Liver (tissue), 3 donors: Measurements from ENCODE around the gene BTN2A1.

Experiments
- JUND ChIP-seq, 2 donors: IDR thresholded peaks; 2 replicates each; pipeline ENCODE4 v1.6.1; 2016; ENCODE audit warnings: antibody characterized with exemption in 2 of 2
- RAD21 ChIP-seq, 2 donors: IDR thresholded peaks; 2 replicates each; pipeline ENCODE4 v1.6.1; 2016; ENCODE audit warnings: antibody characterized with exemption in 2 of 2, mild to moderate bottlenecking in 2 of 2
- RXRA ChIP-seq, 2 donors: IDR thresholded peaks; 2 replicates each; pipeline ENCODE4 v1.6.1; 2017 to 2018; ENCODE audit warnings: antibody characterized with exemption in 2 of 2, mild to moderate bottlenecking in 1 of 2
- YY1 ChIP-seq: IDR thresholded peaks from 2 replicates; pipeline ENCODE4 v1.6.1; 2016; ENCODE audit warnings: antibody characterized with exemption, mild to moderate bottlenecking
- TF ChIP-seq, protein P1 (sequence below): fragments of 150-350 bp; IDR thresholded peaks from 2 replicates; pipeline ENCODE4 v1.5.1; 2017; ENCODE audit warnings: improper control_type of control experiment, low read depth, low read length; ENCODE audit not compliant: missing input control
- TF ChIP-seq, protein P2 (sequence below): IDR thresholded peaks from 2 replicates; pipeline ENCODE4 v1.6.1; 2016; ENCODE audit warnings: antibody characterized with exemption, mild to moderate bottlenecking
- TF ChIP-seq, protein P3 (sequence below): IDR thresholded peaks from 2 replicates; pipeline ENCODE4 v1.6.1; 2016; ENCODE audit warnings: antibody characterized with exemption
- donor health status: healthy.
- donor health status: healthy.

DNA sequence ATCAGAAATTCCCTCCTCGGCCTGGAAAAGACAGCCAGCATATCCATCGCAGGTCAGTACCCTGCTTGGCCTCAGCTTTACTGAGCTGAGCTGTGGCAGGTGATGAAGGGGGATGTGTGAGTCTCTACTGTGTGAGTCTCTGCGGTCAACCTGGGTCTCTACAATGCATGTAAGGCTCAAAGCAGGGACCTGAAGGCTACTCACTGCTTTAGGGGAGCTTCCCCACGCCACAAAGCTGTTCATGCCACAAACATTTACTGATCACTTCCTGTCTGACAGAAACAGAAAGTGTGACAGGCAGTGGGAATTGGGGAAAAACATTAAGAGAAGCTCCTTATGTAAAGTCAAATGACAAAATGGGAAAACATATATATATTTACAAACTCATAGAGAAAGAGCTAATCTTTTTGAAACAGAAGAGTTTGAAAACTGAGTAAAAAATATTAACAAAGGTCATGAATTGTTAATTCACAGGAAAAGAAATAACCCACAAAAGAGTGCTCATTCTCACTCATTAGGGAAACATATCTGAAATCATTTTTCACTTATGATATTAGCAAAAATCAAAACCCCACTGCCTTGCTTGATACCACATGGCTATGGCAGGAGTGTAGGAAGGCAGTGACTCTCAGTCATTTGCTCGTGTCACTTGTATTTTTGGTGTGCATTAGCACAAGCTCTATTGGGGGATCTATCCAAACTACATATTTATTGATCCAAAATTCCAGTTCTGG, 11.7 kb upstream of the BTN2A1 start:
- TF ChIP-seq, protein P1, sequence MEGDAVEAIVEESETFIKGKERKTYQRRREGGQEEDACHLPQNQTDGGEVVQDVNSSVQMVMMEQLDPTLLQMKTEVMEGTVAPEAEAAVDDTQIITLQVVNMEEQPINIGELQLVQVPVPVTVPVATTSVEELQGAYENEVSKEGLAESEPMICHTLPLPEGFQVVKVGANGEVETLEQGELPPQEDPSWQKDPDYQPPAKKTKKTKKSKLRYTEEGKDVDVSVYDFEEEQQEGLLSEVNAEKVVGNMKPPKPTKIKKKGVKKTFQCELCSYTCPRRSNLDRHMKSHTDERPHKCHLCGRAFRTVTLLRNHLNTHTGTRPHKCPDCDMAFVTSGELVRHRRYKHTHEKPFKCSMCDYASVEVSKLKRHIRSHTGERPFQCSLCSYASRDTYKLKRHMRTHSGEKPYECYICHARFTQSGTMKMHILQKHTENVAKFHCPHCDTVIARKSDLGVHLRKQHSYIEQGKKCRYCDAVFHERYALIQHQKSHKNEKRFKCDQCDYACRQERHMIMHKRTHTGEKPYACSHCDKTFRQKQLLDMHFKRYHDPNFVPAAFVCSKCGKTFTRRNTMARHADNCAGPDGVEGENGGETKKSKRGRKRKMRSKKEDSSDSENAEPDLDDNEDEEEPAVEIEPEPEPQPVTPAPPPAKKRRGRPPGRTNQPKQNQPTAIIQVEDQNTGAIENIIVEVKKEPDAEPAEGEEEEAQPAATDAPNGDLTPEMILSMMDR = no peak
- TF ChIP-seq, protein P2, sequence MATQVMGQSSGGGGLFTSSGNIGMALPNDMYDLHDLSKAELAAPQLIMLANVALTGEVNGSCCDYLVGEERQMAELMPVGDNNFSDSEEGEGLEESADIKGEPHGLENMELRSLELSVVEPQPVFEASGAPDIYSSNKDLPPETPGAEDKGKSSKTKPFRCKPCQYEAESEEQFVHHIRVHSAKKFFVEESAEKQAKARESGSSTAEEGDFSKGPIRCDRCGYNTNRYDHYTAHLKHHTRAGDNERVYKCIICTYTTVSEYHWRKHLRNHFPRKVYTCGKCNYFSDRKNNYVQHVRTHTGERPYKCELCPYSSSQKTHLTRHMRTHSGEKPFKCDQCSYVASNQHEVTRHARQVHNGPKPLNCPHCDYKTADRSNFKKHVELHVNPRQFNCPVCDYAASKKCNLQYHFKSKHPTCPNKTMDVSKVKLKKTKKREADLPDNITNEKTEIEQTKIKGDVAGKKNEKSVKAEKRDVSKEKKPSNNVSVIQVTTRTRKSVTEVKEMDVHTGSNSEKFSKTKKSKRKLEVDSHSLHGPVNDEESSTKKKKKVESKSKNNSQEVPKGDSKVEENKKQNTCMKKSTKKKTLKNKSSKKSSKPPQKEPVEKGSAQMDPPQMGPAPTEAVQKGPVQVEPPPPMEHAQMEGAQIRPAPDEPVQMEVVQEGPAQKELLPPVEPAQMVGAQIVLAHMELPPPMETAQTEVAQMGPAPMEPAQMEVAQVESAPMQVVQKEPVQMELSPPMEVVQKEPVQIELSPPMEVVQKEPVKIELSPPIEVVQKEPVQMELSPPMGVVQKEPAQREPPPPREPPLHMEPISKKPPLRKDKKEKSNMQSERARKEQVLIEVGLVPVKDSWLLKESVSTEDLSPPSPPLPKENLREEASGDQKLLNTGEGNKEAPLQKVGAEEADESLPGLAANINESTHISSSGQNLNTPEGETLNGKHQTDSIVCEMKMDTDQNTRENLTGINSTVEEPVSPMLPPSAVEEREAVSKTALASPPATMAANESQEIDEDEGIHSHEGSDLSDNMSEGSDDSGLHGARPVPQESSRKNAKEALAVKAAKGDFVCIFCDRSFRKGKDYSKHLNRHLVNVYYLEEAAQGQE = no peak
- no peak for TF ChIP-seq RAD21 (IDR thresholded peaks at IDR 0.05)
- no peak for TF ChIP-seq JUND (IDR thresholded peaks at IDR 0.05)
- TF ChIP-seq, protein P3, sequence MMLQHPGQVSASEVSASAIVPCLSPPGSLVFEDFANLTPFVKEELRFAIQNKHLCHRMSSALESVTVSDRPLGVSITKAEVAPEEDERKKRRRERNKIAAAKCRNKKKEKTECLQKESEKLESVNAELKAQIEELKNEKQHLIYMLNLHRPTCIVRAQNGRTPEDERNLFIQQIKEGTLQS = no peak
- no peak for TF ChIP-seq YY1
- TF ChIP-seq RXRA (IDR thresholded peaks at IDR 0.05) = no peak
